NB4 (cell line): ENCODE measurements around the gene COL6A5.

Source experiments
- DNase-seq: peaks from one replicate; pipeline ENCODE4 v3.0.0; 2010; ENCODE audit warnings: low read depth
- H3K4me3 ChIP-seq: one replicate; pipeline ENCODE4 v1.5.1; 2011; ENCODE audit warnings: mild to moderate bottlenecking, low read depth, low read length, moderate library complexity
- CTCF ChIP-seq: IDR thresholded peaks from one replicate; pipeline ENCODE4 v1.5.1; 2012; ENCODE audit warnings: low read depth, low read length
- MAX ChIP-seq: IDR thresholded peaks from 2 replicates; pipeline ENCODE4 v1.6.1; 2011; ENCODE audit warnings: low read depth, low read length
- MYC ChIP-seq: IDR thresholded peaks from 2 replicates; pipeline ENCODE4 v1.6.1; 2011; ENCODE audit warnings: low read depth, low read length
- POLR2A ChIP-seq: IDR thresholded peaks from 2 replicates; pipeline ENCODE4 v1.6.1; 2011; ENCODE audit warnings: mild to moderate bottlenecking; ENCODE audit not compliant: insufficient read length; ENCODE audit errors: extremely low read depth

The COL6A5 gene

GRCh38 chr3:130345487-130346079 lies at the start of gene COL6A5:
Gene COL6A5 (plus strand): TSS chr3:130345672. CDS start chr3:130373639, 27,967 bp downstream.
- DNase-seq: no peak
- TF ChIP-seq MYC: no peak
- no peak for TF ChIP-seq POLR2A
- no peak for TF ChIP-seq MAX
- no peak for TF ChIP-seq CTCF
- no peak within 1 kb of the TSS for H3K4me3 ChIP-seq

- TF ChIP-seq MAX (no peak), CTCF (no peak), POLR2A (no peak), MYC (no peak)
- DNase-seq: no peak
- no peak overlapping the region for H3K4me3 ChIP-seq
These were observed 45.9 kb upstream of the COL6A5 start for GRCh38 chr3:130299531-130299930.

GRCh38 chr3:130300888-130301287 lies 44.6 kb upstream of the COL6A5 start:
- TF ChIP-seq CTCF (no peak), MYC (no peak), MAX (no peak), POLR2A (no peak)
- no peak for DNase-seq
- H3K4me3 ChIP-seq: no peak overlapping the region

- TF ChIP-seq MYC: no peak
- no peak for TF ChIP-seq MAX
- no peak overlapping the region for H3K4me3 ChIP-seq
- no peak for DNase-seq
These were observed 35.4 kb upstream of the COL6A5 start for GRCh38 chr3:130310109-130310508.

GRCh38 chr3:130312374-130312773 lies 33.1 kb upstream of the COL6A5 start:
- DNase-seq: no peak
- no peak for TF ChIP-seq MYC
- TF ChIP-seq POLR2A: no peak
- TF ChIP-seq CTCF: no peak
- no peak for TF ChIP-seq MAX

GRCh38 chr3:130316169-130316568 lies 29.3 kb upstream of the COL6A5 start:
- no peak for DNase-seq
- TF ChIP-seq MYC (no peak), CTCF (no peak), POLR2A (no peak), MAX (no peak)
- H3K4me3 ChIP-seq: no peak overlapping the region

More at GRCh38 chr3:130312374-130312773, 33.1 kb upstream of the COL6A5 start:
- no peak overlapping the region for H3K4me3 ChIP-seq
